GM18861 (cell line): Measurements from ENCODE around the gene SORBS2.

ENCODE experiments used
- ATAC-seq: cut with Tn5 transposase; IDR thresholded peaks from one replicate; pipeline ENCODE4 v1.9.1; 2021; ENCODE audit not compliant: unreplicated experiment

The SORBS2 gene

DNA sequence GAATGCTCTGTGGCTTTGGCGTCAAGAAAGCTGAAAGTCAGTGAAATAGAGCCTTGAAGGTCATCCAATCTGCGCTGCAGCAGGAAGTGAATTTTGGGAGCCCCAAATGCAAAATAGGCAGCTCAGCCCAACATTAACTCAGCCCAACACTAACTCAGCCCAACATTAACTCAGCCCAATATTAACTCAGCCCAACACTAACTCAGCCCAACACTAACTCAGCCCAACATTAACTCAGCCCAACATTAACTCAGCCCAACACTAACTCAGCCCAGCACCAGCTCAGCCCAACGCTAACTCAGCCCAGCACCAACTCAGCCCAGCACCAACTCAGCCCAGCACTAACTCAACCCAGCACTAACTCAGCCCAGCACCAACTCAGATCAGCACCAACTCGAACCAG, 71.5 kb downstream of the SORBS2 start:
- no peak for ATAC-seq

DNA sequence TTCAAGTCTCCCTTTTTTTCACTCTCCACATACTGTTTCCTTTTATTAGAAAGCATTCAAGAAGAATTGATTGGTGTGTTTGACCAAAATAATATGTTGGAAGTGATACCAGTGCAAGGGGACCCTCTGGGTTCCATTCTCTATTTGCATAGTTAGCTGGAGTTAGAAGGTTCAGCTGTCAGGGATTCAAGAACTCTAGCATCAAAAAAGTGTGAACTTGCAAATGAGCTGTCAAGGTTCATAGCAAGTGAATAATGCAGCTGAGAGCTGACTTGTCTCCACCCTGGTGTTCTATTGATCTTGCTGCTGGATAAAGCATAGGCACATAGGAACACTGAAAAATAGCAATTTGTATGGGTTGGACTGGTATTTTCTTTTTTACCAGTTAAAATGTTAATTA, 73.2 kb downstream of the SORBS2 start:
- peak; percentile 33 for ATAC-seq

DNA sequence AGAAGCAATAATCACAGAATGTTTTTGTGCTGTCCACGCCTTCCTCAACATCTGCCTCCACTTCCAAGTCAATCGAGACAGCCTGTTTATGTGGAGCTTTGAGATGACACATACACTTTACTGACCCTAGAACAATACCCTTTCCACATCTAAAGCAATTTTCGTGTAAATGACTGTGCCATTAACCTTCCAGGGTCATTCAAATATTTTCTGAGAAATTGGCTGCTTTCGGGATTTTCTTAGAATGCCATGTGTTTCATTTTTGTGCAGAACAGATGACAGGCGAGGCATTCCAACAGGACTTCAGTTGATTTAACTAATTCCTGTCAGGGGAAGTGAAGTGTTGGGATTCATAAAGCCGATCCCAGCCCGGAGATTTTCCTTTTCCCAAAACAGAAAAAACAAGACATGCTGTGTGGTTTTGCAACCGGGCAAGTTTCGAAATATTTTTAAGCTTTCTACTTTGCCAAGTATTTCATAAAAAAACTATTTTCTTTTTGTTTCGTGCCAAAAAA, 73.9 kb downstream of the SORBS2 start:
- no peak for ATAC-seq

DNA sequence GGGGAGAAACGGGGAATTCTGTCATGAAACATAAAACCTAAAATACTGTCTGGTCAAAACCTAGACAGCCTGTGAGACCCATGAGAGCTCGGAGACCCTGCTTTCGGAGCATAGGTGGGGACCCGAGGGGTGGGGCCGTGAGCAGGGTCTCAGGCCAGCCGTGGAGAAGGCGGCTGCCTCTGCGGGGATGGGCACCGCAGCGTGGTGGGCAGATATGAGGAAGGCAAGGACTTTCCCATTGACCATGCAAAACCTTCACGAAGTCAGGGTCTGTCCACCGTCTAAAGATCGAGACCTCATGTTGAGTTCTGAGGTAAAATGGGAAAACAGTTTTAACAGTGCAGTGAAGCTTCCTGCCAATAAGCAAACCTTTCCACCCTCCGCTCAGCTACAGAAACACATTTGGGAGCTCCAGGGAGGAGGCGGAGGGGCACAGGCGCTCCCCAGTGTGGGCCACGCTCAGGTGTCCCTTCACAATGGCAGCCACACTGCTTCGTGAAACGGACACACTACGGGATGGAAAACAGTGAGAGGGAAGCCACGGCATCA, 74.4 kb downstream of the SORBS2 start:
- ATAC-seq, result no peak

DNA sequence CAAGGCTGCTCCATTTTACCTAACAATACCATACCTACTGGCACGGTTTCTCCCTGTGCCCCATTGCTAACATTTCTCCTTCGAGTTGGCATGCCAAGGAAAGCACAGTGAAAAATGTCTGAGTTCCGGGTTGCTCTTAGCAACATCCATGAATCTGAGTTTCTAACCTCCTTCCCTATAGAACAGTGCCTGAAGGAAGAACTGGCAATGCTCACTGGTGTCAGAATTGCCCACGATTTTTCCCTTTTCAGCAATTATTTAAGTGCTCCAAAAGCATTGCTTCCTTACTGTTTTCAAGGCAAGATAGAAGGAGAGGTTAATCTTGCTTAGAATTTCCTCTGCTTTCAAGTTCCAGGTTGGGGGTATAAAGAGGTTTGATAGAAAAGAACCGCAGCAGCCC, 75.1 kb downstream of the SORBS2 start:
- no peak for ATAC-seq

DNA sequence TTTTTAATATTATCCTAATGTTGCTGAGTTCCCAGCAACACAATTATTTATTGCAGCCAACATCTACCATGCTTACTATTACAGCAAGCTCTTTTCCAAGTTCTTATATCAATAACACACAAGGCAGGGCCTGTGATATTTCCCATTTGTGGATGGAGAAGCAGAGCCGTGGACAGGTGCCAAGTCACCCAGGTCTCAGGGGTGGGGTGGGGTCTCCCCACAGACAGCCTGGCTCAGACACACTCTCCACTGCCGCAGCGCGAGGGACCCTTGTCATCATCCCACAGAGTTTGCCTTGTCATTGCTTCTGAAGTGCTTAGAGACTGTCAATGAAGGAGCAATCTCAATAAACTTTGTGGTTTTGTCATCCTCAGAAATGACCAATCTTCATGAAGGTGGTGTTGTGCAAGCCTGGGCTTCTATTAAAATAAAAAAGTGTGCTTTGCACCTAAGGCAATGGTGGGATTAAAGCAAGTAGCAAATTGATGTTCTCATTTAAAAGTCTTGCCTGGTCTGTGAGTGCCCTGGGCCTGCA, 76.1 kb downstream of the SORBS2 start:
- no peak for ATAC-seq

DNA sequence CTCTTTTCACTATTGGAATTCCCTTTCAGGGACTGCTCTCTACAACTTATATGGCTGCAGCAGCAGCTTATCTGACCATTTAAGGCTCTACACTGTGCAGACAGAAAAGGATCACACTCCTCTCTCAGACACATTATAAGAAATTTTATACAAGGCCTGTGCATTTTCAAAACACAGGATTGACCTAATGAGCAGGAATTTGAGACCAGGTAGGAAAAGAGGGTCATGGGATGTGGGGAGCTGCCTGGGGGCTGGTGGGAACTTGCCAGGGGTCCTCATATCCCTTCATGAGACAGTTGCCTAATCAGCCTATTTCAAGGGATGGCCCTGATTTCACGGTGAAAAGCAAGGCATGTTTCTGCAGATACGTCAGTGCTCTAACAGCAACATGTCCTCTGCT, 77.1 kb downstream of the SORBS2 start:
- ATAC-seq, result no peak

DNA sequence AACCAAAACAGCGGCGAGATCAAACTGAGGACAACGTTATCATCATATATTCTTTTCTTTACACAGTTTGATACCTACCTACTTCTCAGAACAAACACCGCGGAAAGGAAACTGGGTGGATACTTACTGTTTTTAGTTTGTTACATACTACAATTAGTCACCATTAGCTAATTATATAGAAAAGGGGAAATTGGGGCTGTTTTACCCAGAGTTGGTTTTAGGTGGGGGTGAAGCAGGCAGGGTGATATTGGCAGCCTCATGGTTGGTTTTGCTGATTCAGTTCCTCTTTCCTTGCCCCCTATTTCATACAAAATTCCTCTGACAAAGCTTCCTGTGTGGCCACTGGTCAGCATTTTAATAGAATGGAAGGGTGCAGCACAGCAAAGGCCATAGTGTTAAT, 77.8 kb downstream of the SORBS2 start:
- ATAC-seq, result peak; percentile 60

DNA sequence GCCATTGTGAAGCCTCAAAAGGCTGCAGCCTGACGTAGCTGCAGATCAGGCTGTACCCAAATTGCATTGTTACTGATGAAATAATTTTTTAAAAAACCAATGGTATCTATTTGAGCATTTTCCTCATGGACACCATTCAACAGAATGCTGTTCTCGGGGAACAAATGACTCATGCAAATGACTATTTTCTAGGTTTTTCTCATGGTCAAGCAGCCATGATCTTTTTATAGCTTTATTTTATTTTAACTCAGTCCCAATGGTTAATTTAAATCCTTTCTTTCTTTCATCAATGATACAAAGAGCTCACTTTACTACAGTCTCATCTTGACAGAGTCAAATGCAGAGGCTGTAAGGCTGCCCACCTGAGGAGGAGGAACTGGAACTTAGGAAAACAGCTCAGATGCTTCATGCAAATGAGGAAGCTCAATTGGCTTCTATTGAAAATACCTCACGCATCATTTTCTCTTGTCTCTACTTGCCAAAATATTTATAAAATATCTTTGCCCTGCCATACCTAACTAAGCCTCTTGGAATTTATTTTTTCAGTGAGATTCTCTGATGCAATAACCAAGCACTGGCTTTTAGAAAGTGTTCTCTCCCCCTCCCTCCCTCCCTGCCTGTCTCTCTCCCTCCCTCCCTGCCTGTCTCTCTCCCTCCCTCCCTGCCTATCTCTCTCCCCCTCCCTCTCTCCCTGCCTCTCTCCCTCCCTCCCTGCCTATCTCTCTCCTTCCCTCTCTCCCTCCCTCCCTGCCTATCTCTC, 81.0 kb downstream of the SORBS2 start:
- ATAC-seq, result peak; percentile 42

DNA sequence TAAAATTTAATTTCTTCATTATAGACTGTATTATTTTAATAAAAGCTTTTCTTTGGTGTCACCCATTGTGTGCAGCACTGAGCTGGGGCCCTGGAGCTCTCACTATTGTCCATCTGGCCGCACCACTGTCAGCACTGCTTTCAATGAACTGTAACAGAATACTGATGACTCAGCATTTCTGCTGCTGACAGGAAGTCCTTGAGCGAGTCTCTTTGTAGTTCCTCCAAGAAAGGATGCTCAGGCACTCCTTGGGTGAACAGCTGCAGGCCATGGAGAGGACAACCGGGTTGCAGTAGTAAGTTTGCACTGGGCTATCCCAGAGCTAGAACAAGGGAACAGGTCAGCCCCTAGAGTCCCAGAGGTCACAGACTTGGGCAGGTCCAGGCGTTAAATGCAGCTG, 81.6 kb downstream of the SORBS2 start:
- peak; percentile 53 for ATAC-seq

DNA sequence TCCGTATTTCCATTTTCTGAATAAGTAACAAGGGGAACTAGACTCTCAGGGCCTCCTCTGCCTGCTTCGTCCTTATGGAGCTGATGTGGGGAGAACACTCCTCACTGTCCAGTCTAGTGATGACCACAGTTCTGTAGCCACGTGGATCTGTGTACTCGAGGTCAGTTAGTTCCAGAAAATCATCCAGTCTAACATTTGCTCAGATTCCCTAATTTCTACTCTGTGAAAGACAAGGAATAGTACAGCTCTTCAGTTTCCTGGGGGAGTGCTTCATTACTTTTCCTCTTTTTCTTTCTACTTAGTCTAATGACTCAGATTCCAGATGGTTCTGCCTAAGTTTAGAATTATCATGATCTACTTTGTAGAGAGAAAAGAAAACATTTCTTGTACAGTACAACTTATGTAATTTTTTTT, 82.6 kb downstream of the SORBS2 start:
- ATAC-seq, result no peak

DNA sequence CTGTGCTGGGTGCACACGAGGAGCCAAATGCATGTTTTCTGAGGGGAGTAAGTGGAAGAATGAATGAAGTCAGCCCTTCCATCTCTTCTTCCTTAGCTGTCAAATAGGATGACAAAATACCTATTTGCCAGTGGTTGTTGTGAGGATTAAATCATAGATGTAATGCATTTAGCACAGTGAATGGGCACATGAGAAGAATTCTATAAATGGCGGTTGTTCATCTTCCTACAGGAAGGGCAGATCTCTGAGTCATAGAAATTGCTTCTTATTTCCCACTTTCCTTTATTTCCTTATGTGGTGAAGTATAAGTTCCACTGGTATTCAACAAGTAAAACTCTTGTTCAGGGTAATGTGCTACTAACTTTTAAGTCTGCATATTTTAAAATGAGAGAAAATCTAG, 83.1 kb downstream of the SORBS2 start:
- ATAC-seq, result no peak

DNA sequence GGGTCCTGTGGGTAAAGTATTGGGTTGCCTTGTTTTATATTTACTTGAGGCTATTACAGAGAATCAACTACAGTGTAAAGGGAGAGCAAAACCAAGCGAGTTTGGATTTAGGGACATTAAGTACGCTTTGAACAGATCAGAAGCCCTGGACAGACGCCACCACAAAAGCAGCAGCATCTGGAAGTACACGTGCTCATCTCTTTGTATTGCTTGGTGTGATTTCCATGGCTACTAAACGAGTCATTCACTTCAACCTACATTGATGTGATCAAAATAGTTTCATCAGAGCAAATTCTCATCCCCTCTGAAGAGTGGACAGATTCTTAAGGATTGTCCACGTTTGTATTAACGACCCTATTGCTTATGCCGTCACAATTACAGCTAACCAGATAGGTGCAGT, 85.1 kb downstream of the SORBS2 start:
- ATAC-seq, result no peak

DNA sequence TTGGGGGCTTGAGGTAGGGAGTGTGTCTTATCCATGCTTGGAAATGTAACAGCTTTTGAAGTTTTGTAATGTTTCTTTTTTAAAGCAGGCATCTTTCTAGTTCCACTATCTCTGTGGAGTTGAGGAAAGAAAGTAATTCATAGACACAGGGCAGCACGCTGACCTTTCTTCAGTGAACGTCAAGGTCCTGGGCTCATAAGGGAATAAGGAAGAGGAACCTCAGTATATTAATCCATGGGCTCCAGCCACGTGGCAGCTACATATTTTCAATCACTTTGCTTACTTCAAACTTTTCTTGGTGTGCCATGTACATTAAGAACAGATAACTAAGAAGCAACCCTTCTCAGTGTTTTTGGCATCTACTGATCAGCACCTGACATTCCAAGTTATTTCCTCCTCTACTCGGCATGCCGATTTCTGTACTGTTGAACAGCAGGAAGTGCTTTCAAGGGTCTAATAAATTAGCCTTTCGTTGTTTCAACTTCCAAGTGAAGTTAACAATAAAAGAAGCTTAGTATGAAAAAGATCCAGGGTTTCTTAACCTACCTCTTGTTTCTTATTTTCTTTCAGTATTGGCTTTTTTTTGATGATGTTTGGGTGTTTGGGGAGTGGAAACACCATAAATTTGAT, 88.2 kb downstream of the SORBS2 start:
- ATAC-seq, result no peak

DNA sequence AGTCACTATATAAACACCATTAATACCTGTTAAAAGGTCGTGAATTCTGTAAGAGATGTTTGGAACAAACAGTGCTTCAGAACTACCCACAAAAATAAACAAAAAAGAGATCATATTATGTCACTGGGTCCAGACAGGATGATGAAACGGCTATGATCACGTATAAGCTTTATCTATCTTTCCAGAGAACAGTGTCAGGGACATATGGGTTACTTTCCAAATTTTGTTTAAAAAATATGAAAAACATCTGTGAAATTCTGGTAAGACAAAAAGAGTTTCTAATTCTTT, 90.0 kb downstream of the SORBS2 start:
- ATAC-seq, result no peak

DNA sequence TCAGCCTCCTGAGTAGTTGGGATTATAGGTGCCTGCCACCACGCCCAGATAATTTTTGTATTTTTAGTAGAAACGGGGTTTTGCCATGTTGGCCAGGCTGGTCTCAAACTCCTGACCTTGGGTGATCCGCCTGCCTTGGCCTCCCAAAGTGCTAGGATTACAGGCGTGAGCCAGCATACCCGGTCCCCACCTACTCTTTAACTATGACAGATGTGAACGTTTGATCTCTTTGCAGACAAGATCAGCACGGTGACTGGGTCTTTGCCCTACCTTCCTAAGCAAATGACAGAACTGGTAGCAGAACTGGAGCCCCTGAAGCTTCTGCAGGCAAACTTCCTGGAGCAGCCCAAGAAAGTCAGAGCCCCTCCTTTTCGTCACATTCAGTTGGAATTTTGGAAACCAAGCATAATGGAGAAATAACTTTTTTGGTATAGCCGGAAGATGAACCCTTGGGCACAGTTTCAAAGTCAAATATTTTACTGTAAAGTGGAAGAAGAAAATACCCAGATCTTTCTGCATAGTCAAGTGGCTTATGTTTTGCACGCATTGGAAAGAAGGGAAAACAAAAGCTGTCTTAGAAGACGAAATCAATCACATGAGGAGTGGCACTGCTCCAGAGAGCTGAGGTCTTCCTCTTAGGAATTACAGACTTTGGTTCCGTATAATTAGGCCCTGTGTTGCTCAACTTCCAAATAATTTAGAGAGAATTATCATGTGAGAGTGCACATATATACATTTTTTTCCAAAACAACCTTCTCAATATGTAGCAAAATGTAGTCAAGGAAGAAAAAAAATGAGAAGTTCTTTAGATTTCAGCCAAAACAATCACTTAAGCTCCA, 90.6 kb downstream of the SORBS2 start:
- no peak for ATAC-seq

DNA sequence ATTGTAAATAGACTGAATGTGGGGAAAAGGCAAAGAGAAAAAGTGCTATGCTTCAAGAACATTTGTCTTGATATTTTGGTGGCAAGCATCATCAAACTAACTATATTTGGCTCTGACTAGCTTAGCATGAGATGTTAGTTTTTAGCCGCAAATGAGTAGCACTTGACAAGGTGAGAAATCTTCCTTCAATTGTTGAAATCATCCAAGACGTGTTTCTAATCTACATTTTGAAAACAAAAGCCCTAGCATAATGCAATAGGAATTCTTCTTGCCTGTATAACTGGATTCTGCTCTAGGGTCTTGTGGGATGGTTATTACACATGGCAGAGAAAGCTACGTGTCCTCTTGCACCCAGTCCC, 92.5 kb downstream of the SORBS2 start:
- ATAC-seq, result no peak

DNA sequence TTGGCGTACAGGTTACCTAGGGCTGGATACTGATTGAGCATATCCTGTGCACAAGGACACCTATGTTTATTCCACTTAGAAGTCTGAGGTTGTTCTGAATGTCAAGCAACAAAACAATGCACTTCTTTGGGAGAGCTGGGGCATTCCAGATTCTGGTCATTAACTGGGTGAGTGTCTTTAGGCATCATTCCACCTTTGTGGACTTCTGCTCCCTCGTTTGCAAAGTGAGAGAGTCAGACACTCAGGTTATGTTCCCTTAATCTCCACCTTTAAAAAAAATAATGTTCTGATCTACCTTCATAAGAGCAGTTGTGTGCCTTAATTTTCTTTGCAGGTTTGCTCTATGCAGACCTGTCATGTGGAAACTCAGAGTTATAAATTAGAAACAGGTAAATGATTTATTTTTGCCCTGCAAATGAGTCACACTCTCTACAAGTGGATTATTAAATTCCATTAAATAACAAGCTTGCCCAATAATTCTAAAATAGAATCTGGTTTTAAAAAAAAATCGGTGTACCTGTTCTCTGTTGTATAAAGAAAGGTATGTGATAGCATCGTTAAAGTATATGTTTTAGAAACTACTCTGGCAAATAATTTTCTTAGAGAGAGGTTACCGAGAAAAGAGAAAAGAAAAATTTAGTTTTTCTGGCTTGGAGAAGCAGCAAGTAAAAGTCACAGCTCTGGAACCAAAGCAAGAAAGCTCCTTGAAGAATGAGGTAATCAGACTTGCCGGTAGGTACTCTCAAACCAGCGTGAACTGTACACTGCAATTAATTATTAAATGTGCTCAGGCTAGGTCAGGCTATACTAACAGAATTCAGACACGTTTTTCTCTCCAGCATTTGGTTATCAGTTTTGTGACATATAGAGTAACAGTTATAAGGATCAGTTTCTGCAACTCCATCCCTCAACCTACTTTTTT, 93.2 kb downstream of the SORBS2 start:
- ATAC-seq, result peak; percentile 85

DNA sequence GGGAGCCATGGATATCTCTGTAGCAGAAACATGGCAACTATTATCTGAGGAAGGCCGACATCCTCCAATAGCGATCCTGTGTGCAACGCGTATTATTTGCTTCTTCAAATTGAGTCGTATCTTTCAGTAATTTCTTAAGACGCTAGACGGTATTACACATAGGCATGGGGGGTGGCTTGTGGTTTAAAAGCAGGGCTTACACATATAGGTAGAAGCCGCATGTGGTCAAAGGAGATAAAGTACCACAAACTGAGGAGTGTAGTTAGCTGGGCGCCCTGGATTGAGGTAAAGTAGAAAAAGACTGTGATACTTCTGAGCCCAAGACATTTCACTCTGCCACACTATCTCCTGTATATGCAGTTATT, 94.6 kb downstream of the SORBS2 start:
- ATAC-seq, result no peak

DNA sequence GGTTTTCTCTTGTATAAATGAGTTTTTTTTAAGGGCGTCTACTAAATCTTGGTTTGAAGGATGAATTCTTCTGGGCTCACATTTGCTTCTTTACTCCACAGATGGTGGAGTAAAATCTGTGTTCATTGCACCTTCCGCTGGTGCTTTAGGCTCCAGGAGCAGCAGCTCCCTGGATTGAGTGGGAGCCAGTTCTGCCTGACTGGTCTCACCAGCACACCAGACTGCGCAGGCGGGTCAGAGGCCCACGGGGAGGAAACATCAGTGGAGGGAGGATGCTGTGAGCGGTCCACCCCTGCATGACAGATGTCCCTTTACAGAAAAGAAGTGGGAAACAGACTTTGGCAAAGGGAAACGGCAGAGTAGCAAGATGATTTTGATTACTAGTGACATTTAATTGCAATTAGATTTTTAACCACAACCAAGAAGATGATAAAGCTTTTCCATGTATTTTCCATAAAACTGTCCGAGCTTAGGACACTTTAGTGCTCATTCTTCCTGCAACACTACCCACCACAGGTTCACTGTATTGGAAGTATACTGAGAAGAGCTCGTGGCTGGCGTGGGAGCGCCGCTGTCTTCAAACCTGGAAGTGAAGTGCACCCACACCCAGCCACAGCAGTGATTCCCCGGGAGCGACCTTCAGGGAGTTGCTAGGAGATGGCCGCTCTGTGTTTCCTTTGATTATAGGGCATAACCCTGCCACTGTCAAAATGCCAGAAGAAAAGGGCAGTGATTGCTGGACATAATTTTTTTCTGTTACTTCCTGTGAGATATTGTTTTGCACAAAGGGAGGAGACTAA, 95.2 kb downstream of the SORBS2 start:
- ATAC-seq, result no peak
